Psoas muscle (tissue), 8 donors: Measurements from ENCODE around the gene UBE3C. TPM values are rescaled to one million over a fixed set of nuclear protein-coding genes. Genes with fewer than 3 reads are reported as not detected.
"Not testable (repeated sequence)": the region's sequence is repeated elsewhere in the genome, so short reads cannot be mapped to it uniquely, and the experiment has no call there.

Experiments
- ATAC-seq, 4 donors: fragments of 200-7000 bp; cut with Tn5 transposase; one replicate each; pipeline ENCODE4 v1.9.1; 2020; ENCODE audit warnings: moderate library complexity in 3 of 4, mild to moderate bottlenecking in 2 of 4
- DNase-seq, 2 donors: peaks; one replicate each; pipeline ENCODE4 v3.0.0-alpha.2; 2020
- H3K27ac ChIP-seq: fragments of 200-600 bp; one replicate; pipeline ENCODE4 v1.8.0; 2022
- H3K27me3 ChIP-seq, 3 donors: fragments of 200-600 bp in 1 of 3; one replicate each; pipeline versions ENCODE4 v1.6.1 to v1.8.0; 2013 to 2022; ENCODE audit warnings: low read length in 2 of 3, mild to moderate bottlenecking in 2 of 3, moderate library complexity in 1 of 3; ENCODE audit not compliant: insufficient read depth in 3 of 3
- H3K36me3 ChIP-seq, 2 donors: fragments of 200-600 bp in 1 of 2; one replicate each; pipeline versions ENCODE4 v1.6.1 to v1.8.0; 2013 to 2022; ENCODE audit warnings: low read depth in 1 of 2, mild to moderate bottlenecking in 1 of 2, moderate library complexity in 1 of 2; ENCODE audit not compliant: insufficient read depth in 1 of 2
- H3K4me1 ChIP-seq: fragments of 200-600 bp; one replicate; pipeline ENCODE4 v1.8.0; 2022
- H3K4me3 ChIP-seq: fragments of 200-600 bp; one replicate; pipeline ENCODE4 v1.8.0; 2022; ENCODE audit warnings: mild to moderate bottlenecking
- H3K9me3 ChIP-seq: fragments of 200-600 bp; one replicate; pipeline ENCODE4 v1.8.0; 2022
- CTCF ChIP-seq: fragments of 200-600 bp; IDR thresholded peaks from one replicate; pipeline ENCODE4 v1.8.0; 2022; ENCODE audit warnings: antibody characterized with exemption
- WGBS, 3 donors: extraction: QIAGEN DNeasy Blood & Tissue Kit; methylation state at CpG; one replicate each; pipeline versions ENCODE4 v1.1.6 to v1.1.7; 2013; 5-methylcytosine and 5-hydroxymethylcytosine counted together
- intact Hi-C, 2 donors: fragments of 100-400 bp; cut with DNase I; formaldehyde crosslinking; loops; one replicate each; pipeline versions ENCODE4 v1.11.0 to v1.14.2; 2022
- polyA plus RNA-seq, 3 donors: library from polyadenylated mRNA; stranded (reverse); fragments of 200-250 nt; gene quantifications; one replicate each; pipeline ENCODE4 v1.2.3, GENCODE V29; 2013
- total RNA-seq, 4 donors: library from RNA; stranded (reverse); fragmentation: NEBNext Ultra II Directional in 2 of 4; extraction: Animal tissue kit (Norgen Biotek cat#: 25700) in 2 of 4; gene quantifications; one replicate each; pipeline versions ENCODE4 v1.2.1 to v1.2.4, GENCODE V29; 2021 to 2023
- donor health status: healthy with polysubstance abuse.
- donor health status: DM: no; HTN: no; CAD: no; lungs with moderate emphysema.
- donor health status: Bipolar disorder and iron deficiency.
- donor health status: healthy.
- donor health status: DM: yes; HTN: yes; CAD: no.
- donor health status: DM: no; HTN: no; CAD: no.
- donor health status: DM: no; HTN: no; CAD: no.
- donor health status: DM: yes; HTN: yes; CAD: no.

UBE3C gene
- total and polyA plus RNA-seq, 7 donors: 31.9 to 94.2 (median 60.2) TPM

- no peak for TF ChIP-seq CTCF
- H3K36me3 ChIP-seq: no peaks in the 10 kb centered on the region
- WGBS, 3 donors: 14 to 18% (median 16%) methylated on average over 10 of the region's 10 CpGs
- ATAC-seq: no peak
- H3K4me1 ChIP-seq: no peaks in the 10 kb centered on the region
- H3K27ac ChIP-seq: no peak overlapping the region
- intact Hi-C loops: no loop called here
- DNase-seq: no peak
- H3K27me3 ChIP-seq: peaks cover 0 to 11% (median 6%) of the 10 kb centered on the region in 3 donors
- no peak overlapping the region for H3K4me3 ChIP-seq
- peaks cover 4% of the 10 kb centered on the region for H3K9me3 ChIP-seq
Observed at GRCh38 chr7:157097056-157097329, 41.7 kb upstream of the UBE3C start.

- WGBS, 3 donors: 42 to 76% (median 48%) methylated on average over 4 to 6 of the region's 6 CpGs
- no peak for TF ChIP-seq CTCF
Observed at GRCh38 chr7:157097569-157097968, 41.2 kb upstream of the UBE3C start.

GRCh38 chr7:157100005-157100404 lies 38.7 kb upstream of the UBE3C start:
- ATAC-seq, H3K9me3 ChIP-seq, intact Hi-C loops, H3K27ac ChIP-seq, H3K4me3 ChIP-seq, DNase-seq, H3K36me3 ChIP-seq, H3K4me1 ChIP-seq: not testable (repeated sequence)
- WGBS, 3 donors: 80 to 97% (median 97%) methylated on average over 2 to 3 of the region's 3 CpGs
- peaks cover 0 to 11% (median 4%) of the 10 kb centered on the region in 3 donors for H3K27me3 ChIP-seq

More at GRCh38 chr7:157097569-157097968, 41.2 kb upstream of the UBE3C start:
- intact Hi-C loops: no loop called here
- peaks cover 4% of the 10 kb centered on the region for H3K9me3 ChIP-seq
- ATAC-seq: no peak
- no peaks in the 10 kb centered on the region for H3K4me1 ChIP-seq
- H3K36me3 ChIP-seq: no peaks in the 10 kb centered on the region
- H3K27ac ChIP-seq: no peak overlapping the region
- H3K4me3 ChIP-seq: no peak overlapping the region
- peaks cover 0 to 11% (median 4%) of the 10 kb centered on the region in 3 donors for H3K27me3 ChIP-seq
- DNase-seq: no peak

GRCh38 chr7:157103641-157104040 lies 35.1 kb upstream of the UBE3C start:
- 68 to 83% (median 79%) methylated on average over 2 of the region's 2 CpGs for WGBS, 3 donors
- H3K9me3 ChIP-seq, DNase-seq, H3K4me1 ChIP-seq, H3K4me3 ChIP-seq, H3K36me3 ChIP-seq, H3K27me3 ChIP-seq, H3K27ac ChIP-seq, ATAC-seq, intact Hi-C loops: not testable (repeated sequence)

GRCh38 chr7:157111311-157111710 lies 27.4 kb upstream of the UBE3C start:
- WGBS, 3 donors: 78 to 83% (median 79%) methylated on average over 9 of the region's 9 CpGs
- no peak for DNase-seq
- no peaks in the 10 kb centered on the region for H3K9me3 ChIP-seq
- no peak overlapping the region for H3K4me3 ChIP-seq
- no peak overlapping the region for H3K27ac ChIP-seq
- intact Hi-C loops: no loop called here
- H3K36me3 ChIP-seq: no peaks in the 10 kb centered on the region
- no peak for ATAC-seq
- H3K27me3 ChIP-seq: peaks cover 0 to 6% (median 0%) of the 10 kb centered on the region in 3 donors
- no peak for TF ChIP-seq CTCF
- H3K4me1 ChIP-seq: no peaks in the 10 kb centered on the region

- 86 to 90% (median 89%) methylated on average over 8 of the region's 8 CpGs for WGBS, 3 donors
- Histone ChIP-seq H3K4me3 (no peak overlapping the region), H3K9me3 (no peaks in the 10 kb centered on the region), H3K36me3 (no peaks in the 10 kb centered on the region), H3K4me1 (no peaks in the 10 kb centered on the region), H3K27me3 (peaks cover 0 to 6% (median 0%) of the 10 kb centered on the region in 3 donors), H3K27ac (no peak overlapping the region)
- intact Hi-C loops: no loop called here
- DNase-seq (no peak), ATAC-seq (no peak)
- no peak for TF ChIP-seq CTCF
Observed at GRCh38 chr7:157112706-157113105, 26.0 kb upstream of the UBE3C start.
